Lung (tissue), 12 donors: ENCODE measurements around the gene CTSD. TPM values are rescaled to one million over a fixed set of nuclear protein-coding genes. Genes with fewer than 3 reads are reported as not detected.

Experiments
- ATAC-seq: fragments of 200-7000 bp; cut with Tn5 transposase; one replicate; pipeline ENCODE4 v1.9.1; 2020; ENCODE audit warnings: moderate number of reproducible peaks; ENCODE audit not compliant: insufficient read depth, low FRiP score
- DNase-seq, 3 donors: peaks; one replicate each; pipeline ENCODE4 v3.0.0-alpha.2; 2013 to 2017
- H3K27ac ChIP-seq, 2 donors: one replicate each; pipeline ENCODE4 v1.5.1; 2013; ENCODE audit warnings: mild to moderate bottlenecking in 2 of 2, moderate library complexity in 2 of 2, control low read depth in 1 of 2, inconsistent platforms in 1 of 2, low read depth in 1 of 2, low read length in 1 of 2
- H3K27me3 ChIP-seq, 3 donors: one replicate each; pipeline ENCODE4 v1.5.1; 2013; ENCODE audit warnings: low read length in 2 of 3; ENCODE audit not compliant: control insufficient read depth in 3 of 3, insufficient read depth in 3 of 3
- H3K36me3 ChIP-seq, 4 donors: one replicate each; pipeline ENCODE4 v1.5.1; 2013; ENCODE audit warnings: low read length in 4 of 4, mild to moderate bottlenecking in 1 of 4, moderate library complexity in 1 of 4; ENCODE audit not compliant: control insufficient read depth in 4 of 4, insufficient read depth in 4 of 4
- H3K4me1 ChIP-seq, 5 donors: one replicate each; pipeline ENCODE4 v1.5.1; 2013; ENCODE audit warnings: low read length in 5 of 5, mild to moderate bottlenecking in 2 of 5, moderate library complexity in 1 of 5; ENCODE audit not compliant: control insufficient read depth in 5 of 5, insufficient read depth in 5 of 5
- H3K4me3 ChIP-seq: one replicate; pipeline ENCODE4 v1.5.1; 2013; ENCODE audit warnings: mild to moderate bottlenecking, control low read depth, moderate library complexity
- H3K9ac ChIP-seq, 2 donors: one replicate each; pipeline ENCODE4 v1.5.1; 2013; ENCODE audit warnings: low read length in 2 of 2, control low read depth in 1 of 2; ENCODE audit not compliant: insufficient read depth in 1 of 2
- H3K9me3 ChIP-seq, 4 donors: one replicate each; pipeline ENCODE4 v1.5.1; 2013; ENCODE audit warnings: low read length in 3 of 4, mild to moderate bottlenecking in 1 of 4, moderate library complexity in 1 of 4; ENCODE audit not compliant: control insufficient read depth in 4 of 4, insufficient read depth in 3 of 4
- WGBS, 2 donors: extraction: QIAGEN DNeasy Blood & Tissue Kit; methylation state at CpG; one replicate each; pipeline ENCODE4 v1.1.7; 2013; 5-methylcytosine and 5-hydroxymethylcytosine counted together
- polyA plus RNA-seq, 2 donors: library from polyadenylated mRNA; stranded (reverse); fragments of 200-250 nt; gene quantifications; one replicate each; pipeline ENCODE4 v1.2.1, GENCODE V29; 2013
- total RNA-seq, 2 donors: library from RNA; depleted of rRNA in 1 of 2; stranded (reverse); fragments of >200 nt in 1 of 2; gene quantifications; one replicate each; pipeline ENCODE4 v1.2.1, GENCODE V29; 2014 to 2021
- TF ChIP-seq, protein P1 (sequence below): IDR thresholded peaks from 2 replicates; pipeline ENCODE4 v1.5.1; 2012; ENCODE audit warnings: mild to moderate bottlenecking; ENCODE audit errors: control extremely low read depth, extremely low read depth
- donor health status: control.
- donor health status: control.
- donor health status: Bipolar disorder and iron deficiency.
- donor health status: healthy.
- donor health status: DM: yes; HTN: yes; CAD: no.

Gene CTSD
- total and polyA plus RNA-seq, 4 donors: 388 to 2,177 (median 1,949) TPM

DNA sequence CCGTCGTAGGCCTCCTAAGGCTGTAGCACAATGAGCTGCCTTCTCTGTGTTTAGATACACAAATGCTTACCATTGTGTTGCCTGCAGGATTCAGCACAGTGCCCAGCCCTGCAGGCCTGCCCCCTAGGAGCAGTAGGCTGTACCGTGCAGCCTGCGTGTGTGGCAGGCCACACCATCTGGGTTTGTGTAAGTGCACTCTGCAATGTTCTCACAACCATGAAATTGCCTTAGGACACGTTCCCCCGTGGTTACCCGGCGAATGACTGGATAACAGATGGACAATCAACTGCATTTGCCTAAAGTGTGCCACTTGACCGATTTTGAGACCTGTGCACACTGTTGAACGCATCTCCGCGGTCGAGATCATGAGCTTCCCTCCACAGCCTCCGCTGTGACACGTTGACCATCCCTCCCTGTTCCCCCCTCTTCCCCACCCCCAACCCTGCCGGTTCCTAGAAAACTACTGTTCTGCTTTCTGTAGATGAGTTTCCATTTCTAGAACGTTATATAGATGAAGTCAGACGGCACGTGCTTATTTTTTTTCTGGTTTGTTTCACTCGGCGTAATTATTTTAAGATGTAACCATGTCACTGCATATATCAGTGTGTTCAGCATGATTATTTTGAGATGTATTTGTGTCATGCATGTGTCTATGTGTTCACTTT lies 22.2 kb upstream of the CTSD start:
- H3K27me3 ChIP-seq: peaks cover 0 to 3% (median 0%) of the 10 kb centered on the region in 3 donors
- no peaks in the 10 kb centered on the region for H3K4me1 ChIP-seq
- WGBS, 2 donors: 68 to 70% methylated on average over 21 of the region's 21 CpGs
- no peak overlapping the region for H3K9ac ChIP-seq
- H3K4me3 ChIP-seq: no peak overlapping the region
- no peaks in the 10 kb centered on the region for H3K36me3 ChIP-seq
- no peaks in the 10 kb centered on the region for H3K9me3 ChIP-seq
- DNase-seq: no peak
- TF ChIP-seq, protein P1, sequence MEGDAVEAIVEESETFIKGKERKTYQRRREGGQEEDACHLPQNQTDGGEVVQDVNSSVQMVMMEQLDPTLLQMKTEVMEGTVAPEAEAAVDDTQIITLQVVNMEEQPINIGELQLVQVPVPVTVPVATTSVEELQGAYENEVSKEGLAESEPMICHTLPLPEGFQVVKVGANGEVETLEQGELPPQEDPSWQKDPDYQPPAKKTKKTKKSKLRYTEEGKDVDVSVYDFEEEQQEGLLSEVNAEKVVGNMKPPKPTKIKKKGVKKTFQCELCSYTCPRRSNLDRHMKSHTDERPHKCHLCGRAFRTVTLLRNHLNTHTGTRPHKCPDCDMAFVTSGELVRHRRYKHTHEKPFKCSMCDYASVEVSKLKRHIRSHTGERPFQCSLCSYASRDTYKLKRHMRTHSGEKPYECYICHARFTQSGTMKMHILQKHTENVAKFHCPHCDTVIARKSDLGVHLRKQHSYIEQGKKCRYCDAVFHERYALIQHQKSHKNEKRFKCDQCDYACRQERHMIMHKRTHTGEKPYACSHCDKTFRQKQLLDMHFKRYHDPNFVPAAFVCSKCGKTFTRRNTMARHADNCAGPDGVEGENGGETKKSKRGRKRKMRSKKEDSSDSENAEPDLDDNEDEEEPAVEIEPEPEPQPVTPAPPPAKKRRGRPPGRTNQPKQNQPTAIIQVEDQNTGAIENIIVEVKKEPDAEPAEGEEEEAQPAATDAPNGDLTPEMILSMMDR: no peak
- no peak for ATAC-seq
- peak overlapping the region in 1 of 2 donors; percentile 32 for H3K27ac ChIP-seq

DNA sequence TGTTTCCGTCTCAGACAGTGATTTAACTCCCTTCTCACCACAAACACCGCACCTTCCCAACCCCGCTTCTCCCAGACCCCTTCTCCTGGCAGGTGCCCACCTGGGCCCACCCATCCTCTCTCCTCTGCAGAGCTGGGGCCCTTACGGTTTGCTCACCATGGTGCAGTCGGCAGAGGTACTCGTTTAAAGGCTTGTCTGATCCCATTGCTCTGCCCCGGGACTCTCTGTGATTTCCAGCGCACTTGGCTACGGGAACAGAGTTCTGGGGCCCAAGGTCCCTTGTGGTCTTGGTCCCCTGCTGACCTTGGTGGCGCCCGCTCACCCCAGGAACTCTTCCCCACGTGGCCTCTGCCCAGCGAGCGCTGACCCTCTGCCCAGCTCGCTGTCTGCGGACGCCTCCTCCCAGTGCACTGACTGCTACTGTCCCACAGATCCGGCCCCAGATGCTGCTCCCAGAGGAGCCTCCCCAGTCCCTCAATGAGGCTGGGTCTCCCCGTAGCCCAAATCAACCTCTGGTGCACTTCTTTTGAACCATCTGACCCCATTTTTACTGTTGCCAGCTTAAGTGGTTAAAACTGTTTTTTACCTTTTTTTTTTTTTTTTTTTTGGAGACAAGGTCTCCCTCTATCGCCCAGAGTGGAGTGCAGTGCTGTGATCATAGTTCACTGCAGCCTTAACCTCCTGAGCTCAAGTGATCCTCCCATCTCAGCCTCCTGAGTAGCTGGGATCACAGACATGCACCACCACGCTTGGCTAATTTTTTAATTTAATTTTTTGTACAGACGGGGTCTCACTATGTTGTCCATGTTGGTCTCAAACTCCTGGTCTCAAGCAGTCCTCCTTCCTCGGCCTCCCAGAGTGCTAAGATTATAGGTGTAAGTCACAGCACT lies 21.3 kb upstream of the CTSD start:
- H3K9ac ChIP-seq: no peak overlapping the region
- peaks cover 0 to 3% (median 0%) of the 10 kb centered on the region in 3 donors for H3K27me3 ChIP-seq
- TF ChIP-seq, protein P1: no peak
- H3K27ac ChIP-seq: no peak overlapping the region
- H3K4me3 ChIP-seq: no peak overlapping the region
- no peaks in the 10 kb centered on the region for H3K4me1 ChIP-seq
- H3K9me3 ChIP-seq: no peaks in the 10 kb centered on the region
- ATAC-seq (no peak), DNase-seq (no peak)
- H3K36me3 ChIP-seq: no peaks in the 10 kb centered on the region
- WGBS, 2 donors: 88 to 95% methylated on average over 23 of the region's 23 CpGs

GRCh38 chr11:1783725-1784529 lies 20.2 kb upstream of the CTSD start:
- no peak for ATAC-seq
- no peaks in the 10 kb centered on the region for H3K36me3 ChIP-seq
- no peak overlapping the region for H3K4me3 ChIP-seq
- no peaks in the 10 kb centered on the region for H3K4me1 ChIP-seq
- TF ChIP-seq, protein P1: no peak
- no peak for DNase-seq
- 86 to 92% methylated on average over 23 to 24 of the region's 24 CpGs for WGBS, 2 donors
- H3K9me3 ChIP-seq: peaks cover 0 to 2% (median 0%) of the 10 kb centered on the region in 4 donors
- H3K27ac ChIP-seq: no peak overlapping the region
- peaks cover 0 to 3% (median 0%) of the 10 kb centered on the region in 3 donors for H3K27me3 ChIP-seq
- H3K9ac ChIP-seq: no peak overlapping the region
